GM19324 (cell line): ENCODE data around the gene TBCEL.
"Not testable (repeated sequence)": the region's sequence is repeated elsewhere in the genome, so short reads cannot be mapped to it uniquely, and the experiment has no call there.

Source experiments
- ATAC-seq: cut with Tn5 transposase; IDR thresholded peaks from one replicate; pipeline ENCODE4 v1.9.1; 2021; ENCODE audit warnings: mild to moderate bottlenecking, moderate library complexity; ENCODE audit not compliant: unreplicated experiment, low FRiP score

The TBCEL gene

GRCh38 chr11:121023848-121024751 is at the start of gene TBCEL:
Gene TBCEL, plus strand, starts transcription at chr11:121024102. Its CDS starts 21,589 bp downstream, at chr11:121045691.
- peak; percentile 94 for ATAC-seq

DNA sequence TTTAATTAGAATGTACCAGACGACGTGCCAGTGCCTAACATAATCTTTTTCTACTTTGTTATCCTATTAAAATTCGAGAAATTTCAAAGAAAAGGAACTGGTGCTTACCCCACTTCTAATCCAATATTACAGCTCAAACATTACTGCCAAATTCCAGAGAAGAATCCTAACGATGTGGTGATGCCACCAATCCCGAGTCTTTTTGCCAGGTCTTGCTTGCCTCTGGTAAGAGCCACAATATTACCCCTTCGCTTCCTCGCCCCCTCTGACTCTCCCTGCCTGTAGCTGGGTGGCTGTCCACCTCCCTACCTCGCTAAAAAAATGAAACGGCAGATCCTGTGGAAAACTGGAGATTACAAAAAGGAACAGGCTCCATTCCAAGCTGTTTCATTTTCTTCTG is 49.4 kb upstream of the TBCEL start:
- no peak for ATAC-seq

DNA sequence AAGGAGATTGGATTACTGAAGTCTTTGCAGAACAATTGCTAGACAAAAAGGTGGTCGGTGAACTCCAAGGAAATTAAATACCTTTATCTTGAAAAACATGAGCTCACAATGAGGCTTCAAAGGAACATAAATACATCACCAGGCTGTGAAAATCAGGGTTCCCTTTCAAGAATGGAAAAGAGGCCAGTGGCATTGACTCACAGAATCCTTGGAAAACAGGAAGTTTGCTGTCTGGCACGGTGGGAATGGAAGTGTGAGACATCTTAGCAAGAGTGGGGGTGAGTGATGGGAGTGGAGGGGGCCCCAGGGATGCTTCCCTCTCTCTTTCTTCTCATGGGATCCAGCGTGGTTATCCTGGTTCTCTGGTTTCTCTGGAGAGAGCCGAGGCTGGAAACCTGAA is 48.9 kb upstream of the TBCEL start:
- ATAC-seq = no peak

DNA sequence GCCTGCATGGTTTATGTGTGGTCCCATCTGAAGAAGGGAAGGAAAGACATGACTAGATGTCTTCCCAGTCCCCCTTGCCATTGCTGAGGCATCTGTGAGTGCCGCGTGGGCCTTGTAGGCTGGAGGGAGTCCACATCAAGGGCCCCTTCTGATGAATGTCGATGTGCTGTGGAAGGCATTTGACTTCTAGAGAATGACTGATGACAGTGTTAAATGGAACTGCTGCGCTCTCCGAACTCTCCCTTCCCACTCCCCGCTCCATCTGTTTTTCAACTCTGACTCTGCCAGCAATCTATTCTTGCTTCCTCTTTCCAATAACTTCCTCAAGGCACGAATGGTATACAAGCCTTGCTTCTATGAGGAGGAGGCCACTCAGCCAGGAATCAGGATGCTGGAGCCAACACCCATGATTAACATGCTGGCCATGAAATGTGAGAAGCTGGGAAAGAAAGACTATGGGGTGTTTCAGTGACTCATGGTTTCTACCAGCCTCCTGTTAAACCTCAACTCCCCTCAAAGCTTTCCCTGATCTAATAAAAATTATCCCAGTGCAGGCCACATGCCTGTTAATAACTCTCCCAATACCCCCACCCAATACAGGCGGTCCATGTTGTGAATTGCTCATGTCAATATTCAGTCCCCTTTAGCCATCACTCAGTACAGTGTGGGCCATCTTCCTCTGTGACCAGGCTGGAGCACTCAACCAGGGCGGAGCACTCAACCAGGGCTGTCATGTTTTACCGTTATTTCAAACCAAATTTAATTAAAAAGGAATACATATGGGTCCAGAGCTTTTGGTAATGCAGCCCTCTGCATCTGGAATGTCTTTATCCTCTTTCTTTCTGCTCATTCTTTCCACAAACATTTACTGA is 46.4 kb upstream of the TBCEL start:
- ATAC-seq = no peak

DNA sequence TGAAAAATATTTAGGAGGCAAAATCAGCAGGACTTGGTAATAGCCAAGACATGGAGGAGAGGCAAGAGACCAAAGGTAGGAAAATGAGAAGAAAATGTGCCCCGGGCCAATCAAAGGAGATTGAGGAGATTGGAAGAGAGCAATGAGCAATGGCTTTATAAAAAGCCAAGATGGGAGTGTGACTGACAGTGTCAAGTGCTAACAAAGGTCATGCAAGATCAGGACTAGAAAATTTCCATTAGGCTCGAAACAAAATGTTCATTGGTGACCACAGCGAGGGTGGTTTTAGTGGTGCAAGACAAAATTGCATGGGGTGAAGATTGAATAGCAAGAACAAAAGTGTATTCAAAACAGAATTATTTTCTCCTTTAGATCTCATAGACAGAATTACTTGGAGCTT is 45.2 kb upstream of the TBCEL start:
- ATAC-seq = no peak

DNA sequence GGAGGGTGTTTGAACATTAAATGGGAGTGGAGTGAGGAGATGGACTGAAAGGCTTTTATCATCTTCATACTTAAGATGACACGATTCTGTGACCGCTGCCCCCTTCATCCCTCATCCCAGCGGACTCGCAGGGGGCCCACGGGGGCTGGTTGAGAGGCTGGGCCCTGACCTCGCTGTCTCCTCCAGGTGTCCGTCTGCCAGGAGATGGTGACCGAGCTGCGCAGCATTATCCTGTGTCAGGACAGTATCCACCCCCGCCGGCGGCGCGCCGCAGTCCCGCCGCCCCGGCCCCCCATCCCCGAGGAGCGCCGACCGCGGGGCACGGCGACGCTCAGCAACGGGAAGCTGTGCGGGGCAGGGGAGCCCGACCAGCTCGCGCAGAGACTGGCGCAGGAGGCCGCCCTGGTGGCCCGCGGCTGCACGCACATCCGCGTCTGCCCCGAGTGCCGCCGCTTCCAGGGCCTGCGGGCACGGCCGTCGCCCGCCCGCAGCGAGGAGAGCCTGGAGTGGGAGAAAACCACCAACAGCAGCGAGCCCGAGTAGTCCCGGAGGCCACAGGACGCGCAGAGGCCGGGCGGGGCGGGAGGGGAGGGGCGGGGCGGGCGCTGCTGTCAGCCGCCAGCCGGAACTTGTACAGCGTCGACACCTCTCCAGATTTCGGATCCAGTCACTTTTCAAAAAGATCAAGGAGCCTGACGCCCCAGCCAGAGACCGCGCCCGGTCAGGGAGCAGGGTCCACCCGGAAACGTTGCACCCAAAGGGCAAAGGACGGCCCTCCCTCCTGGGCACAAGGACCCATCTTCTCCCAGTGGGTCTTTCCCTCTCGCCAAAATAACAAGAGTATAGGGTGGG is 38.0 kb upstream of the TBCEL start:
- no peak for ATAC-seq

DNA sequence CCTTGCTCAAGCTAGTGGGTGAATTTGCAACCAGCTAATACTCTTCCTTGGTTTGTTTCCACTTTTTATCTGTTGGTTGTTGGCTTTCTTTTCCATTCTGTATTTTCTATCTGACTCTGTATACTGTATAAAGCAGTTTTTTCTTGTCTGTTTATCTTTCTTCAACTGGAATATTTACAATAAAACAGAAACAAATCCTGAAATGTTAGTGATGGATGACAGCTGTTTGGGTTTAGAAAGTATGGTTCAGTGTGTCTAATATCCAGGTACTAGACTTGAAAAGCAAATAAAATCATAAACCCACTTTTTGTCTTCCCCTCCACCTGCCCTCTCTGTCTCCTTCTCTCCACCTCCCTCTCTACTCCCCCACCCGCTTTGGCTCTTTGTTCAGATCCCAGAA is 35.3 kb upstream of the TBCEL start:
- ATAC-seq = no peak

GRCh38 chr11:120991830-120992686 is 31.8 kb upstream of the TBCEL start:
- no peak for ATAC-seq

GRCh38 chr11:120994091-120994859 is 29.6 kb upstream of the TBCEL start:
- ATAC-seq = no peak

GRCh38 chr11:120995184-120995583 is 28.7 kb upstream of the TBCEL start:
- no peak for ATAC-seq

- no peak for ATAC-seq
Measured at GRCh38 chr11:120996973-120997372, 26.9 kb upstream of the TBCEL start.

- no peak for ATAC-seq
Measured at GRCh38 chr11:120998581-120998980, 25.3 kb upstream of the TBCEL start.

DNA sequence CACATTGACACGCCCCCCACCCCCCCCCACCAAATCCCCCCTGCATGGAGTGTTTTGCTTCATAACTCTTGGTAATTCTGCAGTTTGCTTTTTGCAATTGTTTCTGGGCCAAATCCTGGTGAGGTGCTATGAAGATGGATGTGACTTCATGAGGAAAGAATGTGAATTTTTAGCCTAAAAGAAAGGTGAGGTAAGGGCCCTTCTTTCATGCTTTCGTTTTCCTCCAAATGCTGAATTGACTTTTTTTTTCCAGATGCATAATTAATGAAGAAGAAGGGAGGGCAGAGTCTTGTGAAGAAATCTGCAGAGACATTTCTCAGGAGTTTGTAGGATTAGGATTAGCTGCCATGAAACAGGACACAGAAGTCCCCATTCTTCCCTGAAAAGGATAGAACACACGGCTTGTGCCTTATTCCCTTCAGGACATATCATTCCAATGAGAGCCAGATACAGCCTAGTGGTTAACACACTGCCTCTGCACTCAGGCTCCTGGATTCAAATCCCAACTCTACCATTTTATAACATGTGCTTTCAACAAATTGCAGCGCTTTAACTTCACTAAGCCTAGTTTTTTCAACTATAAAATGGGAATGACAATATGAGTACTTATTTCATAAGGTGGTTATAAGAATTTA is 19.6 kb upstream of the TBCEL start:
- ATAC-seq = no peak

DNA sequence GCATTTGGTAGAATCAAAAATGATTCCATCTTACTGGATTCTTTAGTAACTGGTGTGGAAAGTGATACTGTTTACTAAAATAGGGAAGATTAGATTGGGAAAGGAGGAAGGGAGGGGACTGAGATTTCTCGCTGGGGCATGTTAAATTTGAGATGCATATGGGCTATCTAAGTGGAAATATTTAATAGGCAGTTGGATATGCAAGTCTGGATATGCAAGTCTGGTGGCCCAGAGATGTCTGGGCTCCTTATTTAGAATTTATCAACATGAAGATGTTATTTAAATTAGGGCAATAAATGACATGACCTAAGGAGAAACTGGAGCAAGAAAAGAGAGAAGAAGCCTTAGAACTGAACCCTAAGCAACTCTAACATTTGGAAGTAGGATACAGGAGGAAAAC is 17.0 kb upstream of the TBCEL start:
- ATAC-seq = no peak

- ATAC-seq = no peak
Measured at GRCh38 chr11:121008551-121008950, 15.4 kb upstream of the TBCEL start.

- ATAC-seq = no peak
Measured at GRCh38 chr11:121012091-121012490, 11.8 kb upstream of the TBCEL start.

GRCh38 chr11:121018746-121019145 is 5.2 kb upstream of the TBCEL start:
- no peak for ATAC-seq

DNA sequence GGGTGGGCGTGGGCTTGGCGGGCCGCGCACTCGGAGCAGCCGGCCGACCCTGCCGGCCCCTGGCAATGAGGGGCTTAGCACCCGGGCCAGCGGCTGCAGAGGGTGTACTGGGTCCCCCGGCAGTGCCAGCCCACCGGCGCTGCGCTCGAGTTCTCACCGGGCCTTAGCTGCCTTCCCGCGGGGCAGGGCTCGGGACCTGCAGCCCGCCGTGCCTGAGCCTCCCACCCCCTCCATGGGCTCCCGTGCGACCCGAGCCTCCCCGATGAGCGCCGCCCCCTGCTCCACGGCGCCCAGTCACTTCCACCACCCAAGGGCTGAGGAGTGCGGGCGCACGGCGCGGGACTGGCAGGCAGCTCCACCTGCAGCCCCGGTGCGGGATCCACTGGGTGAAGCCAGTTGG is 2.2 kb upstream of the TBCEL start:
- not testable (repeated sequence) for ATAC-seq
